MM.1S (cell line): ENCODE results near the gene CD19.
"Not testable (repeated sequence)": the region's sequence is repeated elsewhere in the genome, so short reads cannot be mapped to it uniquely, and the experiment has no call there.

Experiments
- DNase-seq: peaks from one replicate; pipeline ENCODE4 v3.0.0-alpha.2; 2015
- H2AFZ ChIP-seq: fragments of 300-600 bp; sonication (generic); 2 replicates; pipeline ENCODE4 v1.6.0; 2016; ENCODE audit warnings: antibody characterized with exemption, low read length
- H3F3A ChIP-seq: fragments of 300-600 bp; sonication (generic); 2 replicates; pipeline ENCODE4 v1.6.1; 2016; ENCODE audit warnings: mild to moderate bottlenecking, antibody characterized with exemption, low read length, moderate library complexity, mixed read lengths; ENCODE audit not compliant: insufficient read depth
- H3K27ac ChIP-seq: fragments of 300-600 bp; sonication (generic); 2 replicates; pipeline ENCODE4 v1.5.1; 2016; ENCODE audit warnings: mild to moderate bottlenecking, low read length
- H3K27me3 ChIP-seq: fragments of 300-600 bp; sonication (generic); replicated peaks from 2 replicates; pipeline ENCODE4 v1.6.0; 2016; ENCODE audit warnings: low read length; ENCODE audit not compliant: insufficient read depth
- H3K36me3 ChIP-seq: fragments of 300-600 bp; sonication (generic); replicated peaks from 2 replicates; pipeline ENCODE4 v1.6.1; 2016; ENCODE audit warnings: mild to moderate bottlenecking, low read length, mixed read lengths; ENCODE audit not compliant: insufficient read depth
- H3K4me1 ChIP-seq: fragments of 300-600 bp; sonication (generic); 2 replicates; pipeline ENCODE4 v1.6.1; 2016; ENCODE audit warnings: low read length, mixed read lengths
- H3K4me2 ChIP-seq: fragments of 300-600 bp; sonication (generic); 2 replicates; pipeline ENCODE4 v1.6.0; 2016; ENCODE audit warnings: low read depth, low read length
- H3K4me3 ChIP-seq: fragments of 300-600 bp; sonication (generic); 2 replicates; pipeline ENCODE4 v1.5.1; 2016; ENCODE audit warnings: low read length, mixed read lengths
- H3K79me2 ChIP-seq: fragments of 300-600 bp; sonication (generic); 2 replicates; pipeline ENCODE4 v1.6.1; 2016; ENCODE audit warnings: mixed run types, low read length, mixed read lengths
- H3K9ac ChIP-seq: fragments of 300-600 bp; sonication (generic); 2 replicates; pipeline ENCODE4 v1.6.1; 2016; ENCODE audit warnings: low read length, mixed read lengths
- H3K9me2 ChIP-seq: fragments of 300-600 bp; sonication (generic); replicated peaks from 2 replicates; pipeline ENCODE4 v1.6.1; 2016; ENCODE audit warnings: mild to moderate bottlenecking, low read length, mixed read lengths; ENCODE audit not compliant: insufficient read depth
- H3K9me3 ChIP-seq: fragments of 300-600 bp; sonication (generic); replicated peaks from 2 replicates; pipeline ENCODE4 v1.6.1; 2016; ENCODE audit warnings: mild to moderate bottlenecking, low read length, mixed read lengths; ENCODE audit not compliant: insufficient read depth
- H4K20me1 ChIP-seq: fragments of 300-600 bp; sonication (generic); 2 replicates; pipeline ENCODE4 v1.6.1; 2016; ENCODE audit warnings: mild to moderate bottlenecking, low read length, moderate library complexity, mixed read lengths; ENCODE audit not compliant: insufficient read depth
- CTCF ChIP-seq: fragments of 300-600 bp; sonication (generic); IDR thresholded peaks from 2 replicates; pipeline ENCODE4 v1.5.1; 2016; ENCODE audit warnings: antibody characterized with exemption, low read length, mixed read lengths
- EZH2 ChIP-seq: fragments of 300-600 bp; sonication (generic); optimal IDR thresholded peaks from 2 replicates; pipeline ENCODE3; 2017; ENCODE audit warnings: low read depth, mild to moderate bottlenecking, antibody characterized with exemption, low read length, mixed read lengths
- EZH2phosphoT487 ChIP-seq: fragments of 300-600 bp; sonication (generic); IDR thresholded peaks from 2 replicates; pipeline ENCODE4 v1.6.1; 2018; ENCODE audit warnings: antibody characterized with exemption, low read length

Gene CD19

GRCh38 chr16:28938721-28939120 is 7.0 kb downstream of the CD19 start:
- H4K20me1 ChIP-seq, result no peaks in the 10 kb centered on the region
- no peaks in the 10 kb centered on the region for H3K79me2 ChIP-seq
- H3K36me3 ChIP-seq, result no peaks in the 10 kb centered on the region
- no peak overlapping the region for H3K4me3 ChIP-seq
- H3K9me3 ChIP-seq, result no peaks in the 10 kb centered on the region
- H3K27ac ChIP-seq, result no peak overlapping the region
- no peak for DNase-seq
- no peaks in the 10 kb centered on the region for H3F3A ChIP-seq
- H3K9ac ChIP-seq, result no peak overlapping the region
- H3K4me1 ChIP-seq, result no peaks in the 10 kb centered on the region
- TF ChIP-seq EZH2phosphoT487 (no peak), CTCF (no peak), EZH2 (no peak)
- H2AFZ ChIP-seq, result no peak overlapping the region
- peaks cover 6% of the 10 kb centered on the region; the same call in 1 of the 2 replicates for H3K27me3 ChIP-seq
- no peaks in the 10 kb centered on the region for H3K9me2 ChIP-seq
- no peak overlapping the region for H3K4me2 ChIP-seq

- H2AFZ ChIP-seq, DNase-seq, H3K9me2 ChIP-seq, H3K4me1 ChIP-seq, H3K4me2 ChIP-seq, H3F3A ChIP-seq, H3K27me3 ChIP-seq, H3K9ac ChIP-seq, H3K36me3 ChIP-seq, H3K9me3 ChIP-seq, H3K4me3 ChIP-seq, H4K20me1 ChIP-seq, H3K27ac ChIP-seq, H3K79me2 ChIP-seq: not testable (repeated sequence)
Measured at GRCh38 chr16:28939825-28940224, 8.1 kb downstream of the CD19 start.

GRCh38 chr16:28943281-28943680 is 11.5 kb downstream of the CD19 start:
- peaks cover 6% of the 10 kb centered on the region; the same call in 1 of the 2 replicates for H3K27me3 ChIP-seq
- no peaks in the 10 kb centered on the region for H3K9me3 ChIP-seq
- DNase-seq, result no peak
- 0 out of 2 replicates have a peak, but pooled peaks cover 4% of the 10 kb centered on the region for H3K4me1 ChIP-seq
- no peak overlapping the region for H2AFZ ChIP-seq
- no peaks in the 10 kb centered on the region for H3K79me2 ChIP-seq
- no peaks in the 10 kb centered on the region for H3F3A ChIP-seq
- H3K36me3 ChIP-seq, result no peaks in the 10 kb centered on the region
- TF ChIP-seq EZH2 (no peak), EZH2phosphoT487 (no peak), CTCF (no peak)
- no peak overlapping the region for H3K4me3 ChIP-seq
- no peak overlapping the region for H3K9ac ChIP-seq
- no peaks in the 10 kb centered on the region for H4K20me1 ChIP-seq
- H3K9me2 ChIP-seq, result no peaks in the 10 kb centered on the region
- H3K4me2 ChIP-seq, result no peak overlapping the region
- no peak overlapping the region for H3K27ac ChIP-seq

- no peak overlapping the region for H3K9ac ChIP-seq
- no peaks in the 10 kb centered on the region for H3K27me3 ChIP-seq
- H4K20me1 ChIP-seq, result no peaks in the 10 kb centered on the region
- H3K9me3 ChIP-seq, result no peaks in the 10 kb centered on the region
- no peak overlapping the region for H3K27ac ChIP-seq
- no peak for DNase-seq
- no peak for TF ChIP-seq EZH2phosphoT487
- TF ChIP-seq CTCF, result no peak
- no peak for TF ChIP-seq EZH2
- no peaks in the 10 kb centered on the region for H3K9me2 ChIP-seq
- no peaks in the 10 kb centered on the region for H3F3A ChIP-seq
- H3K36me3 ChIP-seq, result no peaks in the 10 kb centered on the region
- H3K4me3 ChIP-seq, result no peak overlapping the region
- H3K79me2 ChIP-seq, result peaks cover 8% of the 10 kb centered on the region
- no peak overlapping the region for H2AFZ ChIP-seq
- no peak overlapping the region for H3K4me2 ChIP-seq
- H3K4me1 ChIP-seq, result 0 out of 2 replicates have a peak, but pooled peaks cover 5% of the 10 kb centered on the region
Measured at GRCh38 chr16:28946681-28947080, 14.9 kb downstream of the CD19 start.
